ENCODE results near the gene CDC42BPA.
"Not testable (repeated sequence)": the region's sequence is repeated elsewhere in the genome, so short reads cannot be mapped to it uniquely, and the experiment has no call there.

CDC42BPA gene

GRCh38 chr1:227059076-227059475 is 259.2 kb downstream of the CDC42BPA start:
- no peak for DNase-seq

- DNase-seq: peak; percentile 75
Measured at GRCh38 chr1:227058321-227058751, 260.0 kb downstream of the CDC42BPA start.

GRCh38 chr1:227049253-227049652 is 269.0 kb downstream of the CDC42BPA start:
- DNase-seq: no peak

DNA sequence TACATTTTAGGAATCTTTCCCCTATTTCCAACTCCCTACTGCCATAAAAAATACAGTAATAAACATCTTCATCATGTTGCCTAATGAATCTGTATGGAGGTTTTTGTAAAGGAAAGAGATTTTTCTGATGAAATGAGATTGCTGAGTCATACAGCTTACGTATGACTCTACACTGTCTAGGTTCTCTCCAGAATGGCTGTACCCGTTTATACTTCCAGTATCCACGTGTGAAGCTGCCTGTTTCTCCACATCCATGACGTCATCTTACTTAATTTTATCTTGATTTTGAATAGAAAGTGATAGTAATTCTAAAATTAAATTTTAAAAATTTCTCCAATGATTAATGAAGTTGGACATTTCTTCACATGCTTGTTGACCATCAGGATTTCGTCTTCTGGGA is 274.5 kb downstream of the CDC42BPA start:
- DNase-seq: peak; percentile 35

GRCh38 chr1:227042292-227042691 is 276.0 kb downstream of the CDC42BPA start:
- DNase-seq: no peak

DNA sequence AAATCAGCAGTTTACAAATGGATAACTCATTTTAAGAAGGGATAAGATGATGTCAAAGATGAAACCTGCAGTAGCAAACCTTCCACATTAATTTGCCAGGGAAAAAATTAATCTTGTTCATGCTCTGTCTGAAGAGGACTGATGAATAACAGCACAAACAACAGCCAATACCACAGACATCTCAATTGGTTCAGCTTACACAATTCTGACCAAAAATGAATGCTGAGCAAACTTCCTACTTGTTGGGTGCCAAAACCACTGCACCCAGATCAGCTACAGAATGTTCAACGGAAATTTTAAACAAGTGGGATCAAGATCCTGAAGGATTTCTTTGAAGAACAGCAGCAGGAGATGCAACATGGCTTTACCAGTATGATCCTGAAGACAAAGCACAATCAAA is 279.9 kb downstream of the CDC42BPA start:
- no peak for DNase-seq

- DNase-seq: no peak
Measured at GRCh38 chr1:227037121-227037520, 281.2 kb downstream of the CDC42BPA start.

- DNase-seq: no peak
Measured at GRCh38 chr1:227035316-227035715, 283.0 kb downstream of the CDC42BPA start.

- no peak for DNase-seq
Measured at GRCh38 chr1:227033880-227034279, 284.4 kb downstream of the CDC42BPA start.

DNA sequence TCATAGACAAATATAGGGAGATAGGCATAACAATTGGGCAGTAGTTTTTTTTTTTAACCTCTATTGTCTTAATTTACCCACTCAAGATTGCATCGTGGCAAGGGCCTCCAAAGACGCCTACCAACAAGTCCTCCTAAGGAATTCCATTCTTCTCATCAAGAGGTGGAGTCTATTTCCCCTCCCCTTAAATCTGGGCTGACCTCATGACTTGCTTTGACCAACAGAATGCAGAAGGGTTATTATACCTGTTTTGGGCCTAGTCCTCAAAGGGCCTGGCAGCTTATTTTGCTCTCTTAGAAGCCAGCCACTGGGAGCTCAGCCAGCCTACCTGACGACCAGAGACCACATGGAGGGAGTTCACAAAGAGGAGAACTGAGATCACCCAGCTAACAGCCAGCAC is 285.9 kb downstream of the CDC42BPA start:
- DNase-seq: no peak

DNA sequence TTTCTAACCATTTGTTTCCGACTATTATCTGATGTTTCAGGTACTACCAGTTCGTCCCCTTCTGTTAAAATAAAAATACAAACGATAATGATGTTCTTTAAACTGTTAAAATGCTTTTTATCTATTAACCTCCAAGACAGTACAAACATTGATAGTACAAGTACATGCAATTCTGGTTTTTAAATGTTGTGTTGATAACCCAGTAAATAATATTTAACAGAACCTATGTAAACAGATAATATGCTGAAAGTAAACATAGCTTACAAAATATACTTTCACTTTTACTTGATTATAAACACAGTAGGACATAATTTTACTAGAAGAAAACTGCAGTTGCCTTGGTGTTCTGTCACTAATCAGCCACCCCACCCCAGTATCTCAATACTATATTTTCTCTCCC is 301.3 kb downstream of the CDC42BPA start:
- DNase-seq: no peak

GRCh38 chr1:227010645-227011044 is 307.6 kb downstream of the CDC42BPA start:
- DNase-seq: no peak

DNA sequence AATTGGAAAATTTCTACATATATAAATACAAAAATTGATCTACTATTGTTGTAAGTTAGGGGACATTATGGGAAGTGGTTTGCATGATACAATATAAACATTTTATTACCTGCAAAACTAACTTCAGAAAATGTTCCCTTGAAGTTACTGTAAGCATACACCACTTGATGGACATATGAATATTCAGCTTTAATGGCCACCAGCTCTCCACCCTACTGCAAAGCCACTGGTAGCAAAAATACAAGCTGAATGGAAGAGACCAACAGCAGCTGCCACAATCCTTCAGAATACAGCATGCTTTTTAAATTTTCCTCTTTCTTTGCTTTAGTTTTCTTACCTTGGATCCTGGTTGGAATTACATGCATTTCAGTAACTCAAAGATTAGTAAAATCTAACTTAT is 308.4 kb downstream of the CDC42BPA start:
- DNase-seq: no peak

GRCh38 chr1:227006226-227006796 is 312.0 kb downstream of the CDC42BPA start:
- no peak for DNase-seq

DNA sequence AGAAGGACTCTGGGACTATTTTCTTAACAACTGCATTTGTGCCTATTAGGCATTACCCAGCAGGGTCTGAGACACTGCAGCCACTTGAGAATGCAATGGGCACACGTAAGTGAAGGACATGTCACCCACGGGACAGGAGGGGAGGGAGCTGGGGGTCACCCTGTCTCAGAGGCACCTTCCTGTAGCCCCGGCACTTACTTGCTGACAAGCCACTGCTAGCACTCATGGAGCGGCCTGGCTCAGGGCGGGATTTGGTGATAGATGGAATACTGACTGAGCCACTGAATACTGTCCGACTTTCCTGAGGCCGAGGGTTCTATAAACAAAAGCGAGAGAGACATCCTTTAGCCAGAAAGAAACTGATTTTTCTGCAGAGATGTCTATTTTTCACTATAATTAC is 313.5 kb downstream of the CDC42BPA start:
- no peak for DNase-seq

DNA sequence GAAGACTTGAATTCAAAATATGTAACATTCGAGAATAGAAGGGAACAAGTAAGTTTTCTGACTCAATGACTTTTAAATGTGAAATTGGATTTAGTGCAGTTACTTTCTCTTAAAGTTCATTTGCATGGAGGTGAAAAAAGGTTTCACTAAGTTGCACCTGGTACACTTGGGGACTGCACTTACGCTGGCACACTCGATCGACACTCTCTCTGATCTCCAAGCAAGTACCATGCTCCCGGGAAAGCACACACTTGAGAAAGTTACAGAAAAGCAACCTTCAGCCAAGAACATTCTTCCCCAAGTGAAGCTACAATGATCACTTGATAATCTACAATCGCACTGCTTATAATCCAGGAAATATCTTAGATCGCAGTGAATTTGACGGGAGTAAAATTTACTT is 315.1 kb downstream of the CDC42BPA start:
- DNase-seq: no peak

DNA sequence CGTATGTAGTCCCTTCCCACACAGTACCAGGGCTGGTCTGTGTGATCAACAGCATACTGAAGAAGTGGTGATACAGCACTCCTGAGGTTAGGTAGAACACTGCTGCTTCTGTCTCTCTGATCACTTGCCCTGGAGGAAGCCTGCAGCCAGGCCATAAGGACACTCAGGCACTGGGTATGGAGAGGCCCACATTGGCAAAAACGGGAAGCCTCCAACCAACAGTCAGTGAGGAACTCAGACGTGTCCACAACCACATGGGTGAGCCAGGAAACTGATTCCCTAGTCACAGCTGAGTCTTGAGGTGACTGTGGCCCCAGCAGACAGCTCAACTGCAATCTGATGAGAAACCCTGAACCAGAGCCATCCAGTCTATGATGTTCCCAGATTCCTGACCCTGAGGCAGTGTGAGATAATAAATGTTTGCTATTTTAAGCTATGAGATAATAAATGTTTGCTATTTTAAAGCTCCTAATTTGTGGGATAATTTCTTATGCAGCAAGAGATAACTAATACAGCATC is 315.7 kb downstream of the CDC42BPA start:
- DNase-seq: no peak

DNA sequence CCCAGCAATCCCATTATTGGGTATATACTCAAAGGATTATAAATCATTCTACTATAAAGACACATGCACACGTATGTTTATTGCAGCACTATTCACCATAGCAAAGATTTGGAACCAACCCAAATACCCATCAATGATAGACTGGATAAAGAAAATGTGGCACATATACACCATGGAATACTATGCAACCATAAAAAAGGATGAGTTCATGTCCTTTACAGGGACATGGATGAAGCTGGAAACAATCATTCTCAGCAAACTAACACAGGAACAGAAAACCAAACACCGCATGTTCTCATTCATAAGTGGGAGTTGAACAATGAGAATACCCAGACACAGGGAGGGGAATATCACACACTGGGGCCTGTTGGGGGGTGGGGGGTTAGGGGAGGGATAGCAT is 318.7 kb downstream of the CDC42BPA start:
- DNase-seq: not testable (repeated sequence)

DNA sequence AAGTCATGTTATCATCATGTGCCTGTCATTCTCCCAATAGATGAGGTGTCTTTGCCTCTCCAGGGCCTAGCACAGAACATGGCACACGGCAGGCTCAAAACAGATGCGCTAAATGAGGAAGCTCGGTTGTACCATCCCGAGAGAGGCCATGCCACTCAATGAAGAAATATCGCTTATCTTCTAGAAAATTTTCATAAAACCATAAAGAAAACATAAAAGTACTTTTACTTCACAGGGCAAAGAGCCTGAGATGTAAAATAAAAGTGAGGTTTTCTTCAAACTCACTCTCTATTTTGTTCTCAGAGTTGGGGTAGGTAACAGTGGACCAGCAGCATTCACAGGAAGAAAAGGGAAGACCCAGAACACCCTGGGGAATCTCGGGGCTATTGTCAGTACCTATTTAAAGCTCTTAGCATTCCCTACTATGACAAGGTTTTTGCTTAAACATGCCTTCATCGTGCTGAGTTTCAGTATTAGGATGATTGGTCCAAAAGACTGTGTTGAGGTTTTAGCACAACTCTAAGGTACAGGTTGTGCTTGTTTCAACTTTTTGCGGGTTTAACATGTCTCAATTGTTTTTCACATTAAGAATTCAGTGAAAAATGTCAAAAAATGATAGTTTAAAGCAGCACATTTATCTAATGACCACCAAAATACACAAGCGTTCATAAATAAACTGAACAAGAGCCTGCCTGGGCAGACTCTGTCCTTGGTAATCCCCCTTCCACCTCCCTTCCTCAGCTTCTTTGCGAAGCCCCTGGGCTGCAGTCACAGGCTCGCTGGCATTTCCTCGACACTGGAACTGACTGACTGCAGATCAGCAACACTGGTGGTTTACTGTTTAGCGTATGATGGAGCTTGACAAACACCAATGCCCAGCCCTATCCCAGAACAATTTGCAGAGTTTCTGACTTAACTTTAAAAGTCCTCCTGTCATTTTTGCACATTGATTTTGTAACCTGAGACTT is 322.6 kb downstream of the CDC42BPA start:
- DNase-seq: no peak

DNA sequence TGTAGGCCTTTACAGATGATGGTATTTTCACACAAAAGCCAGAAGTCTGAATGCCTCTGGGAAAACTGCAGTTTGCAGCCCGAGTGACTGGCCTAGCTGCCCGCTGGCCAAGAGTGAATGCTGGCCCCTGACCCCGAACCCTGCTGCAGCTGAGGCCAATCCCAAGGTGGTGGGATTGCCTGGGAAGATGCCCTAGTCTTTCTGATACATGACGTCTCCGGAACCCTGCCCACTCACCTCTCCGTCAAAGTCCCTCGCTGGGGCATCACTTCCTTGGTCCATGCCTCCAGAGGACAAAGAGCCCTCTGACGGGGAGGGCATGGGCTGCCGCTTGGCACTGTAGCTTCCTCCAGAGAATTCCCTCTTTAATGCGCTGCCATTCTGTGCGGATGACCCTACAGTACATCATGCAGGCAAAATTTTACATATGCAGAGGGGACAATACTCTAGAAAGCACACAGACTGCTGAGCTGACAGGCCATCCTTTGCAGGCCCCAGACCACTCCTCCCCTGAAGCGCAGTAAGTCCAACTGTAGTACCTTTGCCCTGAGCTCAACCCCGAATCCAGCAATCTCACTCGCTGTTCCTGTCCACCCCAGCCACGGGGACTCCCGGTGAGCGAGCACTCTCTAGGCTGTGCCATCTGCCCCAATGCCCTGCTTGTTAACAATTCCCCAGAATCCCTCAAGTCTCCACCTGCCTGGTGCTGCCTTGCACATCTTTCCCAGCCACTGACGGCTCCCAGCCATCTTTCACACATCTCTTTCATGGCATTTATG is 323.5 kb downstream of the CDC42BPA start:
- DNase-seq: no peak

DNA sequence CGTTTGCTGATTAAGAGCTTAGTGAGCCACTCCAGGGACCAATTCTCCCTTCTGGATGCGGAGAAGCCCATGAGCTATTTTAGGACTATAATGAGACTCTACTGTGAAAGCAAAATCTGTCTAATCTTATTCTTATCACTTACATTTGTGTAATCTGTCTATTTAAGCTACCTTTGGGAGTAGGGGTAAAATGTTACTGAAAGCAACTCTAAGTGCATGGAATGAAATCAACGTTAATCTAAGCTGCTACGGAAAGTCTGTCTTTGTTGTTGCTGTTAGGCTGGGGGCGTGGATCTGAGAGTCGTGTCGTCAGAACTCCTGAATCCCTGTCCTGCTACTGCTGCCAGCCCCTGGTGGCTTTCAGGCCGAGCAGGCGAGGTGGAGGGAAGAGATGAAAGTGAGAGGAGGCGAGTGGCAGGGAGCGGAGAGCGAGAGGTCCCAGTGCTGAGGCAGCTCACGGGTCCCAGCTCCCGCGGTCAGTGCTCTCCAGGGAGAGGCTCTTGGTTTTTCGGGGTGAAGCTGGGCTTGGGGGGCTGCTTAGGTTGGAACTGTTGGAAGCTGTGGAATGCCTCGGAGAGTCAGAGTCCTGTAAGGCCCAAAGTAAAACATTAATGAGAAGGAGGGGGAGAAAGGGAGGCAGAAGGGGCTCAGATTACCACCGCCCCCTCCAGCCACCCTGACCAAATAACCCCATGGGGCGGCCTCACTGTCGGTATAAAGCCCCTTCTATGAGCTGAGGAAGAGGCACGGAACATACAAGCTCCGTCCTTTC is 324.3 kb downstream of the CDC42BPA start:
- DNase-seq: no peak

DNA sequence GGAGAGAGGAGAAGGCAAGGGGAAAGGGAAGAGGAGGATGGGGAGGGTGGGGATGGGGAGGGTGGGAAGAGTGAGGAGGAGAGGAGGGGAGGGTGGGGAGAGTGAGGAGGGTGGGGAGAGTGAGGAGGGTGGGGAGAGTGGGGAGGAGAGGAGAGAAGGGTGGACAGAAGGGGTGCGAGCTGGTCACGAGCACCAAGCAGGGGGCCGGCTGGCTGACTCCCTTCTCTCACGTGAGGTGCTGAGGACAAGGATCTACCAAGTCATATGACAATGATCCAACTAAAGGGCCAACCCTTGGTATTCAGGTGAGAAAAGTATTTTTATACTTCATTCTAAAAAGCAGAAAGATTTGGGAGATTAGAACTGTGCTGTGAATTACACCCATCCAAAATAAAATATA is 326.4 kb downstream of the CDC42BPA start:
- DNase-seq: no peak

Data from fibroblast of skin of back (primary cell).